Measurements from ENCODE around the gene SMIM36.

DNA sequence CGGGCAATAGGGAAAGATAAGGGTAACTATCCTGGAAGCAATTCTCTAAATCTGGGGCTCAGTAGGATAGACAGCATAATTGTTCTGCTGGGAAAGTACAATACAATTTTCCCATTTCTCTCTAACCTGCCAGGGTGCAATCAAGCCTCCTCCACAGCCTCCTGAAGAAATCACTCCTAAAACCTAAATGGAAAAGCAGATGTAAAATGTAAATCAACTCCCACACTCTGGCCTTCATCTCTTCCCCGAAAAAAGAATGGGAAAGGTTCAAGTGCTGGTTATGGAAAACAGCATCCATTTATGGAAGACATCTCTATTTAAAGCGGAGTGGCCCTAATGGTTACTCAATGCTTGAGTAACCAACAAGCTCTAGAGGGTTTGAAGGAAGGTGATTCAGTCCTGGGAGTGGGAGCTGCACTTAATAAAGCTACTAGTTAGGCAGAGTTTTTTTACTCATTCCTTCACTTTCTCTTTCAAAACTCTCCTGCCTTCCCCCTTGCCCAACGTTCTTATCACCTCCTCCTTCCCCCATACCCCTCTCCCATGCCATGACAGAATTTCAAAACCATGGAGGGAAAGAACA is 94.7 kb downstream of the SMIM36 start:
- no peak for TF ChIP-seq POLR2AphosphoS5 (IDR thresholded peaks at IDR 0.05; ENCODE audit: borderline replicate concordance, low read depth, low read length)
- TF ChIP-seq EZH2 (IDR thresholded peaks at IDR 0.05): no peak
- no peak for TF ChIP-seq FOXP2 (optimal IDR thresholded peaks at IDR 0.05; ENCODE audit: control extremely low read depth, extremely low read length, insufficient read depth)
